ENCODE results near the gene LRSAM1.
A peak's percentile ranks its signal among the peaks of the same experiment; 100 is the strongest.
"Not testable (repeated sequence)": the region's sequence is repeated elsewhere in the genome, so short reads cannot be mapped to it uniquely, and the experiment has no call there.

The LRSAM1 gene

DNA sequence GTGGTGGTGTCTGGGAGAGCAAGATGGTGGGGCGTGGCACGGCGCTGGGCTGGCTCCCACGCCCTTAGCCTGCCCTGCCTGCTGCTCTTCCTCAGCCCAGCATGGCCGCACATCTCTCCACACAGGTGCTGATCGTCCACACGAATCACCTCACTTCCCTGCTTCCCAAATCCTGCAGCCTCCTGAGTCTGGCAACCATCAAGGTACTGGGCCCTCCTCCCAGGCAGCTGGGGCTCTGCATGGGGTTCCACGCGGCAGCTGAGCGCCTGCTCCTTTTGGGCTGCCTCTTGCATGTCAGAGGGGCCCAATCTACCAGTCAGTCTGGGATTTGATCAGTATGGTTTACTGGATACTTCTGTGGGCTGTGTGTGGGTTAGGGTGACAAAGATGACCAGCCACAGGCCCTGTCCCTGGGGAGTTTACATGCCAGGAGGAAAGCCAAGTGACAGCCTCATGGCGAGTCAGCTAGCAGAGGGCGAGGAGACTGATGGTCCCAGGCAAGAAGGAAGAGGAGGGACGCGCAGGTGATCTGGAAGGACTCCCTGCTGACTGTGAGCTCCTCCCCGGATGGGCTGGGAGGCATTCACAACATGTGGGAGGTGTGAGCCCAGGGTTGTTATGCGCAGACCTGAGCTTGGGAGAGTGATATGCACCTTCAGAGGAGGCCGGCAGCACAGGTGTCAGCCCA is 6.0 kb downstream of the LRSAM1 start:
- DNase-seq (no peak), ATAC-seq (no peak)

DNA sequence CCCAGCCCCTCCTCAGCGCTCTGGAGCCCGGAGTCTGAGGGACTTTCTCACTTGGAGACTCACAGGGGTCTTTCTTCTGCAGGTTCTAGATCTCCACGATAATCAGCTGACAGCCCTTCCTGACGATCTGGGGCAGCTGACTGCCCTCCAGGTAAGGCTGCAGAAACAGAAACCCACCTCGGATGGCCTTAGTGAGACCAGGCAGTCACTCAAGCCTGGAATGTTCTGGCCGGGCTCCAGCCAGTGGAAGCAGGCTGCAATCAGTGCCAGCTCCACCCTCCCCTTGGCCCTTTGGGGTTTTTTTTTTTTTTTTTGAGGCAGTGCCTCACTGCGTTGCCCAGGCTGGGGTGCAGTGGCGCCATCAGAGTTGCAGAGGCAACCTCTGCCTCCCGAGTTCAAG is 7.6 kb downstream of the LRSAM1 start:
- DNase-seq = no peak
- no peak for ATAC-seq

DNA sequence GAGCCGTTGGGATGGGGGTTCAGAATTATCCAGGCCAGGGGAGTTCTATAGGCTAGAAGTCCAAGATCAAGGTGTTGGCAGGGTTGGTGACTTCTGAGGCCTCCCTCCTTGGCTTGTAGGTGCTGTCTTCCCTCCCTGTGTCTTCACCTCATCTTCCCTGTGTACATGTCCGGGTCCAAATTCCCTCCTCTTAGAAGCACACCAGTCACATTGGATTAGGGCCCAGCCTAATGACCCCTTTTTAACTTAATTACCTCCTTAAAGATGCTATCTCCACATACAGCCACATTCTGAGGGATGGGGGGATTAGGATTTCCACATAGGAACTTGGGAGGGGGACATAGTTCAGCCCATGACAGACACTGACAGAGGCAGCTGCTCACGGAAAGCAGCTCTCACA is 12.1 kb downstream of the LRSAM1 start:
- no peak for ATAC-seq
- DNase-seq = no peak

DNA sequence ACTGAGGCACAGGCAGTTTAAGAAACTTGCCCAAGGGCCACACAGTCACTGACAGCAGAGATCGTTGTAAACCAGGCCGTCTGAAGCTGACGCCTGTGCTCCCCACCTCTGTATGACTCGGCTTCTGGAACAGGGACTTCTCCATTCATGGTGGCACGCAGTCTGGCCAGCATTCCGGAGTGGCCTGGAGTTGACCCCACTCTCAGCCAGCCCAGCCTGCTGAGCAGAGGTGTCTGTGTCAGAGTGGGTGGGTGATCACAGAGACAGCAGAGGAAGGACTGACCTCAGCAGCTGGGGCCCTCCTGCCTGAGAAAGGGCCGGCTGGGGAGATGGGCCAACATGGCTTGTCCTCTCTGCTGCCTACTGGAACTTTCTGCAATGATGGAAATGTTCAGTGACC is 12.6 kb downstream of the LRSAM1 start:
- no peak for DNase-seq
- no peak for ATAC-seq

DNA sequence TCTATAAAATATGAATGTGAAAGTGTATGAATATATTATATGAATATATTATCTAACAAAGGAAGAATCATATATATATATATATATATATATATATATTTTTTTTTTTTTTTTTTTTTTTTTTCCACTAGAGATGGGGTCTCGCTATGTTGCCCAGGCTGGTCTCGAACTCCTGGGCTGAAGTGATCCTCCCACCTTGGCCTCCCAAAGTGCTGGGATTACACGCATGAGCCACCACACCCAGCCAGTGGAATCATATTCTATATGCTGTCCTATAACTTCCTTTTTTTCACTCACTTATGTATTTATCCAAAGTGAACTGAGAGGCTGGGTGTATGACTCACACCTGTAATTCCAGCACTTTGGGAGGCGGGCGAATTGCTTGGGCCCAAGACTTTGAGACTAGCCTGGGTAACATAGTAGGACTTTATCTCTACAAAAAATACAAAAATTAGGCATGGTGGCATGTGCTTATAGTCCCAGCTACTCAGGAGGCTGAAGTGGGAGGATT is 15.2 kb downstream of the LRSAM1 start:
- ATAC-seq, DNase-seq: not testable (repeated sequence)

DNA sequence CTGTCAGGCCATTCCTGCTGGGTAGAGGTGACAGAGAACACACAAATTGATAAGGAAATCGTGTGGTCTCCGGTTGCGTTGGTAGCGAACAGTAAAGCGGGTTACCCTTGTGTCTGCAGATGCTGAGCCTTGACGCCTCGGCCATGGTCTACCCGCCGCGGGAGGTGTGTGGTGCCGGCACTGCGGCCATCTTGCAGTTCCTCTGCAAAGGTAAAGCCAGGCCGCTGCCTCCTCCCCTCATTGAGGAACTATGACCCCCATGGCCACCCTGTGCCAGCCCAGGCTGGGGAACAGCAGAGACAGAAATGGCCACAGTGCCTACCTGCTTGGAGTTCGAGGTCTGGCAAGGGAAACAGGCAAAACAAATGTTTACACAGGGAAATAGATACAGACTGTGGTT is 16.3 kb downstream of the LRSAM1 start:
- ATAC-seq = no peak
- no peak for DNase-seq

DNA sequence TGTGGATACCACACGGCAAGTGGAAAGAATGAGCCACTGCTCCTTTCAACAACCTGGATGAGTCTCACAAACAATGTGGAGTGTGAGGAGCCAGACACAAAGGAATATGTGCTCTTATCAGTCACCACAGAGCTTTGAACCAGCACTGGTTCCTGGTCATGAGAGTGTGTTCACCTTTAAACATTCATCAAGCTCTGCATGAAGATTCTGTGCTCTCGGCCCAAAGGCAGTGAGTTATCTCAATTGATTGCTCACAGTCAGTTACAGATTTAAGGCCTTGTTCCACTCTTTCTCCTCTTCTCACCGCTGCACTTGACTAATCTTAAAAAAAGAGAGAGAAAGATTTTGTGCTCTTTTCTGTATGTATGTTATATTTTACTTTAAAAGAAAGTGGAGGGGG is 19.4 kb downstream of the LRSAM1 start:
- no peak for DNase-seq
- no peak for ATAC-seq

DNA sequence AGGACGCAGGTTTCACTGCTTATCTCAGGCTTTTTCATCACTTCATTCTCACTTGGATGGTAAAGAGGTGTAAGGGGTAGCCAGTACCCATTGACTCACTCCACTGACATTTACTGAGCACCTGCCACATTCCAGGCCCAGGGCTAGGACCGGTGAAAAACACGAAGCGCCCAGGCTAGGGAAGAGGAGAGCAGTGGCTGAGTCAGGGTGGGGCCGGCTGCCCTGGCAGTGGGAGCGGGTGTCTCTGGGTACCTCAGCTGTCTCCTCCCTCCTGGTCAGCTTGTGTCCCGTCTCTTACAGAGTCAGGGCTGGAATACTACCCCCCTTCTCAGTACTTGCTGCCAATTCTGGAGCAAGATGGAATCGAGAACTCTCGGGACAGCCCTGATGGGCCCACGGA is 22.2 kb downstream of the LRSAM1 start:
- ATAC-seq (no peak), DNase-seq (no peak)

DNA sequence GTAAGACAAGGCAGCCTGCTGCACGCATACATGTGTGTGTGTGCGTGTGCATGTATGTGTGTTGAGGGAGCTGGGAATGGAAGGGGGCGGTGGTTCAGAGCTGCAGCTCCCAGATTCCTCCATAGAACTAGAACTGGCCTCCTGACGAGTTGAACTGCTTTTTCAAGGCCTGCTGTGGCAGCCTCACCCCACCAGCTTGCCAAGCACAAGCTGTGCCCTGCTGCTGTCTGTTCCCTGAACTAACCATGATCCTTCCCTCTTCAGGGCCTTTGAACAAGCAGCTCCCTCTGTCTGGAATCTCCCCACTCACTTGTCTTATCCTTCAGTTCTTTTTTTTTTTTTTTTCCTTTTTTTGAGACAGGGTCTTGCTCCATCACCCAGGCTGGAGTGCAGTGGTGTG is 22.6 kb downstream of the LRSAM1 start:
- ATAC-seq (no peak), DNase-seq (no peak)

DNA sequence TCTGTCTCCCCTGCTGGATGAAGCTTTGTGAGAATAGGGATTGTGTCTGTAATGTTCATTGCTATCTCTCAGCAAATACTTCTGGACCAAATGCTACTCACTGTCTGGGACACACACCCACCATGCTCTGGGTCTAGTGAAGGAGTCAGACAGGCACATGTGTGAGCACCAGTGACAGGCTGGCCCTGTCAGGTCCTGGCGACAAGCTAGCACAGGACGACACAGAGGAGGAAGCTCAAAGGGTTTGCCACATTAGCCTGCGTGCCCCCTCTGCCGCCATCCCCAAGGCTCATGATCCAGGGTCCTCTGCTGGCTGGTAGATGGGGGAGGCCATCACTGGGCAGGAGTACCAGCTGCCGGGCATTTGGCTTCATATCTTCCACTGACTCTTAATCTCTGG is 23.3 kb downstream of the LRSAM1 start:
- no peak for ATAC-seq
- no peak for DNase-seq

DNA sequence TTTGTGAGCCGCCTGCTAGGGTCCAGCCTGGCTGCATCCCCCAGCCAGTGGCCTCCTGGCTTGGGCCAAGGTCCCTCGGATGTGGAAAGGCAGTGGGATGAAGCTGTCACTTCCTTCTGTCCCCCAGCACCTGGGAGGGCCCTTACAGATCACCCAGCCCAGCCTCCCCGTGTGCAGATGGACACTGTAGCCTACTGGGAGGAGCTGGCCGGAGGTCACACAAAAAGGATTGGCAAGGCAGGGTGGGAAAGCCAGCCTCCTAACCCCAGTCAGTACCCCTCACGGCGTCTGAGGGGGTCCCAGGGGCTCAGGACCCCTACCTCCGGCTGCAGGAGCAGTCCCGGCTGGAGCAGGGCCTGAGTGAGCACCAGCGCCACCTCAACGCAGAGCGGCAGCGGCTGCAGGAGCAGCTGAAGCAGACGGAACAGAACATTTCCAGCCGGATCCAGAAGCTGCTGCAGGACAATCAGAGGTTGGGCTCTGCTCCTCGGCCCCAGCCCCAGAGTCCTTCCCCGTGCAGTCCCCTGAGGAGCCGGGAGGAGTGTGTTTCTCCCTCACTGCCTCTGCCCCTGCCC is 28.3 kb downstream of the LRSAM1 start:
- ATAC-seq (no peak), DNase-seq (no peak)

DNA sequence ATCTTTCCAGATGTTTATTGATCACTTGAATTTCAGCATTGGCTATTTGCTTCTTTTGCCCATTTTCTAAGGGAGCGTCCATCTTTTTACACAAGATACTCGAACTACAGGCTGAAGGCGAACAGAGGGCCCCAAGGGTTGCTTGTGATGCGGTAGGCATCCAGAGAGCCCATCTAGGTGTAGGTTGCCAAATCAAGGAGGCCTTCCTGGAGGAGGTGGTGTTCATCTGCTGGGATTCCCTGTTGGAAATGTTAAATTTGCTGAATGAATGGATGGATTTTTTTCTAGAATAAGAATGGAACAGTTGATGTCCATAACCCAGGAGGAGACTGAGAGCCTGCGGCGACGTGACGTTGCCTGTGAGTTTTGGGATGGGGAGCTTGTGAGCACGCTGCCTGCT is 31.4 kb downstream of the LRSAM1 start:
- DNase-seq (no peak), ATAC-seq (no peak)

DNA sequence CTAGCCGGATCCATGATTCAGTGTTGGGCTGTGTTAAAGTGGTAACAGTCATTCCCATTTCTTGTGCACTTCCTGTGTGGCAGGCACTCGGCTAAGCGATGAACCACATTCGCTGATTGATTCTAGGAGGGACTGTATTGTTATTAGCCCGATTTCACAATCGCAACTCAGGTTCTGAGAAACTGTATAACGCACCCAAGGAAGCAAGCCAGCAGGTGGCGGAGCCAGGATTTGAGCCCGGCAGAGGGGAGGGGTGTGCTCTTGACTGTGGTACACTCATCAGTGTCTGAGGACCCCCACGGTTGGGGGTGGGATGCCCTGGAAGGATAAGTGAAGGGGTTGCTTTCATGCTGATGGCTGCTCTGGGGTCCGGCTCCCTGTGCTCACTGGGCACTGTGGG is 34.7 kb downstream of the LRSAM1 start:
- no peak for ATAC-seq
- no peak for DNase-seq

DNA sequence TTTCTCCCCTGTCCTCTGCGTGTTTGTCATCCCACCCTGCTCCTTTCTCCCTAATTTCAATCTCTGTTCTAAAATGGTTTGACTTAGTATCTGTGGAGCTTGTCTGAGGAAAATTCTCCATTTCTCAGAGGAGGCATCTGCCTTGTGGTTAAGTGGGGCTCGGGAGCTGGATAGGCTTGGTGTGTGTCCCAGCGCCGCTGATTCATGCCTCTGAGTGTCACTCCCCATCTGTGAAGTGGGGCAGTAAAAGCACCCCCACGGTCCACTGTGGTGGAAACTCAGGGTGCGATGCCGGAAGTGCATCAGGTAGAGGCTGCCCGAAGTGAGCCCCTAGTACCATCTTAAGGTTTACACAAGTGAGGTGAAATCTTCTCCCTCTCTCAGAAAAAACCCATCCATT is 37.6 kb downstream of the LRSAM1 start:
- no peak for DNase-seq

DNA sequence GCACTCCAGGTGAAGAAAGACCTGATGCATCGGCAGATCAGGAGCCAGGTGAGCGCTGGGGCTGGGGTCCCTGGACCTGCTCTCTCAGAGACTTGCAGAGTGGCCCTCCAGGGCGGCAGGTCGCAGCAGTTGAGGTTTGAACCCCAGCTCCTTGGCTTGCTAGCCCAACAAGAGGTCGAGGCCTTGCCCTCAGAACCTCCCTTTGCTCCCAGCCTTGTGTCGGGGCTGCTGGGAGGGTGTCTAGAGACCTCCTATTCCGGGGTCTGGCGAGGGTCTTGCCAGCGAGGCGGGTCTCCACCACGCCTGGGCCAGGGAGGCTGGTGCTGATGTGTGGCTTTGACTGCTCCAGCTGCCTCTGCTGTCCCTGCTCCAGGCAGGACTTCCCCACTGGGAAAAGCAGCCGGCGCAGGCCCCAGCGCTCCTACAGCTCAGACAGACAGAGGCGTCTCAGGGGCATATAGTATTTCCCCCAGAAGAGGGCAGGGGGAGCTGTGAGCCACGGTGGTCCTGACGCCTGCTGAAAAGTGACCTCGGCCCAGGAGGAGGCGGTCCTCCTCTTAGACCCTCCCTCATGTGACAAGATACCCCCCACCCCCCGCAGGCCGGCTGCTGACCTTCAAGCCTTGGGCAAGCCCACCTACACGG is 38.3 kb downstream of the LRSAM1 start:
- DNase-seq = no peak
- no peak for ATAC-seq

More for the DNA sequence above, 37.6 kb downstream of the LRSAM1 start:
- no peak for ATAC-seq

DNA sequence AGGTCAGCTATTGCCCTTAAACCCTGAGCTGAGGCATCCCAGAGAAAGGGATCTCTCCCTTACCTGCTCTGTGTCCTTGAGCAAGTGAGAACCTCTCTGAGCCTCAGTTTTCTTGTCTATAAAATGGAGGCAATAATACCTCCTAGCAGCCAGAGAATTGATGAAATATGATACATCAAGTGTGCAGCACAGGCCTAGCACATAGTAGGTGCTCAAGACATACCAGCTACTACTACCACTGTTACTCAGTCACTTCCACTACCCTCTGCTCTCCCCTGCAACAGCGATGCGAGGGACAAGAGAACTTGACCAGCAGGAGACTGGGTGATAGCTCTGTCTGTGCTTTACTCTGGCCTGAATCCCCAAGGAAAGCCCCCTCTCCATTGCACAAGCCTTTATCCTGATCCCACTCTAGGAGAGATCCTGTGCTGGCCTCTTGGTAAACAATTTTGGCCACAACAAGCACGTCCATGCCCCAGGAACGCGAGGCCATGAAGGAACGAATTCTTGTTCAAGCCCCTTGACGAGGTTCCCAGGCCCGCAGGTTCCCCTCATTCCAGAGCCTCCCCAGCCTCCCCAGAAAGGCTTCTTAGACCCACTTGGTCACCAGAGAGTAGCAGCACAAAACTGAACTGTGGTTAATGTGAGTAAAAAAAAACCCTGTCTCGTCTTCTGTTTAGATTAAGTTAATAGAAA is 39.4 kb downstream of the LRSAM1 start:
- no peak for ATAC-seq
- DNase-seq = no peak

DNA sequence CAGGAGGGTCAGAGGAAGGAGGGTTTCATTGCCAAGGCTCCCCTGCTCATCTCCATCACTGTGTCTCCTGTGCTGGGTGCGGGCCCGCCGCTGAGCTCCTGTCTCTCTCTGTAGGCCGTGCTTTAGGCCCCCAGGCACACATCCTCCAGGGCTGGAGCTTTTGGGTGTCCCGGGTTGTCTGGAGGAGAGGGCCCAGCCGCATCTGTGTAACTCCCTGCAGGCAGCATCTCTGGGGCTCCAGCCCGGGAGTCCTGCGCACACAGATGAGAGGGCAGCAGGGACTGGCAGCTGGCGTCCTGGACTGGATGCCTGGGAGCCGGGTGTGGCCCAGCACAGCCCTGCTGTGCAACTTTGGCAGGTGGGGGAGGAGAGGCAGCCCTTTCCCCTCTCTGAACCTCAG is 40.2 kb downstream of the LRSAM1 start:
- DNase-seq = no peak

DNA sequence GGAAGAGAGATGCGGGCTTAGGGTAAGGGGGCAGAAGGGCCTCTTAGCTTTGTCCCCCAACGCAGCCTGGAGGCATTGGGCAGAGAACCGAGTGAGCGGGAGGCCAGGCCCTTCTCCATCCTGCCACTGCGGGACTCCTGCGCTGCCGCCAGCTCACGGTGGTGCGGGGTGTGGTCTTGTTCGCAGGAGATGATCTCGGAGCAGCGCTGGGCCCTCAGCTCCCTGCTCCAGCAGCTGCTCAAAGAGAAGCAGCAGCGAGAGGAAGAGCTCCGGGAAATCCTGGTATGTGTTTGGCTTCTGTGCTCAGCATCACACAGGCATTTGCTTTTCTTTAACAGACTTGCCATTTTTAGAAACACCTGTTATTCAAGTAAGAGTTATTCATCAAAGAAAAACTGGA is 41.3 kb downstream of the LRSAM1 start:
- DNase-seq = no peak

More for the DNA sequence above, 40.2 kb downstream of the LRSAM1 start:
- no peak for ATAC-seq

DNA sequence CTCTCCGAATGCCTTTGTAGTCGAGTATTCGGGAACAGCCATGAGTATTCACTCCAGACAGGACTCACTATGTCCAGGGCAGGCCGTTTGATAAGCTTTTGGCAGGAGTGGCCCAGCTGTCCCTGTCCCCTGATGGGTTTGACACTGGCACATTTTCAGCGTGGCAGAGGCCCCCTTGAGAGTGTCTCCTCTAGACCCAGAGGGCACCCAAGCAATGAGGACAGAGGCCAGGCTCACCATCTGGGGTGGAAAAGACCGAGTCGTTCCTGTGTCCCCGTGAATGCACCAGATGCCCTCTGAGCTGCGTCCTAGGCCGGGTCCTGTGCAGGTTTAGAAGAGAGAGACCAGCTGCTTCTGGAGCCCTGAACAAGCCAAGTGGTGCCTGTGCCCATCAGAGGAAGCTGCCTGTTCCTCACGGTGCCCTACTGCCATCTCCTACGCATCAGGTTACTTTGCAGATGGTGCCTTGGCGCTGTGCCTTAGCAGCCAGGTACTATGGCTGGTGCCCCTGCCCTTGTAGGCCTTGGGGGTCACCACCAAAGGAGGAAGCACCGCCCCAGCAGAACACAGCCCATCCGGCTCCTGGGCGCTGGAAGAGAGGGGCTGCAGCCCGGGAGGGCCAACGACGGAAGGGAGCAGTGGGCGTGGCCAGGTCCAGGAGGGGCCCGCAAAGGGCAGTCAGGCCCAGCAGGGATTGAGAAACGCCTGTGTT is 42.4 kb downstream of the LRSAM1 start:
- ATAC-seq = no peak
- no peak for DNase-seq

More for the DNA sequence above, 41.3 kb downstream of the LRSAM1 start:
- no peak for ATAC-seq

DNA sequence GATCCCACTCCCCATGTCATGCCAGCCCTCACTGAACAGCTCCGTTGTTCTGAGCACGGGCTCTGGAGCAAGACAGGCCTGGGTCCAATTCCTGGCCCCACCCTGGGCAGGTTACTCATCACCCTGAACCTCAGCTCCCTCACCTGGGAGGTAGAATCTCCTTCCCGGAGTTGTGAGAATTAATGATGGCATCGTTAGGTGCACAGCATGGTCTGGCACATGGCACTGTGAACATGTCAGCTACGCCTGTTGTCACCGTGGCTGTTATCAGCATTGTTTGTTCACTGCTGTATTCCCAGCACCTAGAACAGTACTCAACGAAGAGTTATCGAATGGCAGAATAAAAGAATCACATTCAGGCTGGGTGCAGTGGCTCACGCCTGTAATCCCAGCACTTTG is 43.0 kb downstream of the LRSAM1 start:
- no peak for ATAC-seq

DNA sequence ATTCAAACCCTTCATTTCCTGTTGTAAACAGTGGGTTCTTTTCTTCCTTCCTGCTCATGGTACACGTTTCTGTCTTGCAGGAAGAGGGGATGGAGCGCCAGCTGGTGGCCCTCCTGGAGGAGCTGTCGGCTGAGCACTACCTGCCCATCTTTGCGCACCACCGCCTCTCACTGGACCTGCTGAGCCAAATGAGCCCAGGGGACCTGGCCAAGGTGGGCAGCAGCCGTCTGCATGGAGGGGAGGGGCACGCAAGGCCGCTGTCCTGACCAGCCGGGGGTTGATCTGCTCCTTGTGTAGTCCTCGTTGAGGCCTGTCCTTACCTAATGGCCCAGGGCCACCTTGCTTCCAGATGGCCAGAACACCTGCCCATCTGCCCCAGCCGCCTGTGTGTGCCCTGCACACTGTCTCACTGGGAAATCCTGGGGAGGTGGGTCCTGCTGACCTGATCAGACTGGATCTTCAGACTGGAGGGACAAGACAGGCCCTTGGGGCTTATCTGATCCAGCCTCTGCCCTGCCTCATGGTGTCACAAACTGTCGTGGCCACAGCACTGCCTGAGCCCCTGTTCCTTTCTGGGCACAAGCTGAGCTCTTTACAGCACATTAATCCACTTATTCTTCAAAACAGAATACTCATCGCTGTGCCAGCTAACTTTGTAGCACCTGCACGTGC is 44.7 kb downstream of the LRSAM1 start:
- DNase-seq (no peak), ATAC-seq (no peak)

More for the DNA sequence above, 43.0 kb downstream of the LRSAM1 start:
- no peak for DNase-seq

DNA sequence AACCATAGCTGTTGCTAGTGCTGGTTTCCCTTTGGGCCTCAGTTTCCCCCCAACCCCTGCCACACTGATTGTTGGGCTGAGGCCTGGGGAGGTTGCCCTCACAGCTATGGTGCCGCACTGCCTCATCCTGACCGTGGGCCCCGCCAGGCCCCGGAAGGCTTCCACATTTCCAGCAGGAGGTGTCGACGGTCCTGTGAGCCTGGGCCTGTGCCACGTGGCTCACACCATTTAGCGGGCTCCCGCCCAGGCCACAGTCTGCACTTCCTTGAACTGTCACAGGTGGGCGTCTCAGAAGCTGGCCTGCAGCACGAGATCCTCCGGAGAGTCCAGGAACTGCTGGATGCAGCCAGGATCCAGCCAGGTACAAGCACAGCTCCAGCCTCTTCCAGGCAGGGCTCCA is 45.7 kb downstream of the LRSAM1 start:
- peak; percentile 34 for ATAC-seq

More for the DNA sequence above, 45.7 kb downstream of the LRSAM1 start:
- DNase-seq = no peak

All from stimulated activated naive CD8-positive, alpha-beta T cell treated with anti-CD3 and anti-CD28 coated beads, Interleukin-15, Interleukin-2, amounts not matched to agents 100 U/mL and 50 U/mL, for 24 hours (primary cell).